GM13976 (cell line): Measurements from ENCODE around the gene CPLX4.

Experiments used
- DNase-seq: peaks from one replicate; pipeline ENCODE4 v3.0.0; 2012; ENCODE audit warnings: low spot score
- CTCF ChIP-seq: IDR thresholded peaks from 2 replicates; pipeline ENCODE4 v1.5.1; 2012; ENCODE audit warnings: borderline replicate concordance, mild to moderate bottlenecking; ENCODE audit not compliant: insufficient read depth; ENCODE audit errors: extremely low read depth, missing control alignments, control extremely low read depth
- in situ Hi-C: fragments of 300-500 bp; cut with MboI; formaldehyde crosslinking; loops from one replicate; pipeline ENCODE4 v1.12.0; 2022; ENCODE audit warnings: low sequenced_read_pairs, mixed read lengths, inconsistent platforms; ENCODE audit not compliant: unreplicated experiment

CPLX4 gene

GRCh38 chr18:59274533-59274928, 43.9 kb downstream of the CPLX4 start:
- no peak for TF ChIP-seq CTCF
- in situ Hi-C loops, result no loop called here

GRCh38 chr18:59273759-59274532, 44.5 kb downstream of the CPLX4 start:
- no peak for DNase-seq
- no peak for TF ChIP-seq CTCF
- in situ Hi-C loops, result no loop called here

More at GRCh38 chr18:59274533-59274928, 43.9 kb downstream of the CPLX4 start:
- no peak for DNase-seq

GRCh38 chr18:59272891-59273758, 45.3 kb downstream of the CPLX4 start, which contains the start of gene RAX:
TSS of gene RAX (minus strand) at chr18:59273454. CDS start at chr18:59273206, 248 bp downstream.
- DNase-seq, result peak; percentile 75
- in situ Hi-C loops, result no loop called here
- TF ChIP-seq CTCF, result no peak

- no peak for TF ChIP-seq CTCF
- DNase-seq, result peak; percentile 42
- in situ Hi-C loops, result no loop called here
Measured at GRCh38 chr18:59272221-59272888, 46.1 kb downstream of the CPLX4 start.

- in situ Hi-C loops, result no loop called here
- DNase-seq, result no peak
- TF ChIP-seq CTCF, result no peak
Measured at GRCh38 chr18:59271606-59272220, 46.7 kb downstream of the CPLX4 start.
